OCI-LY3 (cell line): ENCODE measurements around the gene PDE4A.

Experiments
- H2AFZ ChIP-seq: fragments of 200-600, 300-600 bp; shearing (Covaris generic); 2 replicates; pipeline ENCODE4 v1.6.0; 2014; ENCODE audit warnings: antibody characterized with exemption, low read depth, low read length
- H3K27ac ChIP-seq: fragments of 200-600, 300-600 bp; sonication (generic); 2 replicates; pipeline ENCODE4 v1.5.1; 2014; ENCODE audit warnings: mild to moderate bottlenecking, low read length, moderate library complexity, mixed read lengths
- H3K27me3 ChIP-seq: fragments of 200-600, 300-600 bp; sonication (generic); 2 replicates; pipeline ENCODE4 v1.6.1; 2014; ENCODE audit warnings: low read depth, low read length, mixed read lengths
- H3K36me3 ChIP-seq: fragments of 200-600, 300-600 bp; sonication (generic); replicated peaks from 2 replicates; pipeline ENCODE3; 2014; ENCODE audit warnings: low read depth, low read length, mixed read lengths
- H3K4me1 ChIP-seq: fragments of 300-600, 200-600 bp; sonication (generic); 2 replicates; pipeline ENCODE4 v1.6.1; 2014; ENCODE audit warnings: low read length, mixed read lengths
- H3K4me2 ChIP-seq: fragments of 200-600, 300-600 bp; sonication (generic); 2 replicates; pipeline ENCODE4 v1.6.1; 2014; ENCODE audit warnings: low read length, mixed read lengths
- H3K4me3 ChIP-seq: fragments of 300-600, 200-600 bp; sonication (generic); 2 replicates; pipeline ENCODE4 v1.5.1; 2014; ENCODE audit warnings: antibody characterized with exemption, mild to moderate bottlenecking, low read length, moderate library complexity
- H3K79me2 ChIP-seq: fragments of 300-600, 200-600 bp; shearing (Covaris generic); 2 replicates; pipeline ENCODE4 v1.6.1; 2014; ENCODE audit warnings: mild to moderate bottlenecking, low read length, mixed read lengths
- H3K9ac ChIP-seq: fragments of 300-600, 200-600 bp; shearing (Covaris generic); 2 replicates; pipeline ENCODE4 v1.6.0; 2014; ENCODE audit warnings: mild to moderate bottlenecking, low read length, moderate library complexity
- H3K9me3 ChIP-seq: fragments of 200-600, 300-600 bp; shearing (Covaris generic); 2 replicates; pipeline ENCODE4 v1.6.1; 2014; ENCODE audit warnings: low read length, mixed read lengths; ENCODE audit not compliant: insufficient read depth
- H4K20me1 ChIP-seq: fragments of 200-600, 300-600 bp; sonication (generic); 2 replicates; pipeline ENCODE4 v1.6.1; 2016; ENCODE audit warnings: low read length, mixed read lengths; ENCODE audit not compliant: insufficient read depth
- EZH2phosphoT487 ChIP-seq: fragments of 200-600 bp; shearing (Covaris generic); IDR thresholded peaks from 2 replicates; pipeline ENCODE4 v1.6.1; 2018; ENCODE audit warnings: antibody characterized with exemption, mixed run types, low read depth
- TF ChIP-seq, protein P1 (sequence below): fragments of 200-600, 300-600 bp; sonication (generic); IDR thresholded peaks from 2 replicates; pipeline ENCODE4 v1.5.1; 2014; ENCODE audit warnings: antibody characterized with exemption, low read length, low read depth

The PDE4A gene

GRCh38 chr19:10412257-10412977 lies 7.9 kb upstream of the PDE4A start:
- no peaks in the 10 kb centered on the region for H4K20me1 ChIP-seq
- TF ChIP-seq, protein P1, sequence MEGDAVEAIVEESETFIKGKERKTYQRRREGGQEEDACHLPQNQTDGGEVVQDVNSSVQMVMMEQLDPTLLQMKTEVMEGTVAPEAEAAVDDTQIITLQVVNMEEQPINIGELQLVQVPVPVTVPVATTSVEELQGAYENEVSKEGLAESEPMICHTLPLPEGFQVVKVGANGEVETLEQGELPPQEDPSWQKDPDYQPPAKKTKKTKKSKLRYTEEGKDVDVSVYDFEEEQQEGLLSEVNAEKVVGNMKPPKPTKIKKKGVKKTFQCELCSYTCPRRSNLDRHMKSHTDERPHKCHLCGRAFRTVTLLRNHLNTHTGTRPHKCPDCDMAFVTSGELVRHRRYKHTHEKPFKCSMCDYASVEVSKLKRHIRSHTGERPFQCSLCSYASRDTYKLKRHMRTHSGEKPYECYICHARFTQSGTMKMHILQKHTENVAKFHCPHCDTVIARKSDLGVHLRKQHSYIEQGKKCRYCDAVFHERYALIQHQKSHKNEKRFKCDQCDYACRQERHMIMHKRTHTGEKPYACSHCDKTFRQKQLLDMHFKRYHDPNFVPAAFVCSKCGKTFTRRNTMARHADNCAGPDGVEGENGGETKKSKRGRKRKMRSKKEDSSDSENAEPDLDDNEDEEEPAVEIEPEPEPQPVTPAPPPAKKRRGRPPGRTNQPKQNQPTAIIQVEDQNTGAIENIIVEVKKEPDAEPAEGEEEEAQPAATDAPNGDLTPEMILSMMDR, result no peak
- no peak for TF ChIP-seq EZH2phosphoT487
- H3K9ac ChIP-seq, result peak overlapping the region; percentile 34; the same call in 1 of the 2 replicates
- H3K36me3 ChIP-seq, result no peaks in the 10 kb centered on the region
- H3K4me3 ChIP-seq, result peak overlapping the region; percentile 43
- H3K79me2 ChIP-seq, result no peaks in the 10 kb centered on the region
- peak overlapping the region; percentile 78 for H3K27ac ChIP-seq
- H2AFZ ChIP-seq, result no peak overlapping the region
- no peaks in the 10 kb centered on the region for H3K9me3 ChIP-seq
- H3K4me2 ChIP-seq, result peak overlapping the region; percentile 76
- H3K27me3 ChIP-seq, result peaks cover 5% of the 10 kb centered on the region
- H3K4me1 ChIP-seq, result peaks cover 64% of the 10 kb centered on the region

GRCh38 chr19:10416083-10416379 lies 4.3 kb upstream of the PDE4A start:
- H3K9ac ChIP-seq, result peak overlapping the region; percentile 50

GRCh38 chr19:10416380-10417257 lies 3.7 kb upstream of the PDE4A start:
- Histone ChIP-seq H3K27ac (peak overlapping the region; percentile 8; the same call in 1 of the 2 replicates), H3K4me2 (peak overlapping the region; percentile 59), H3K36me3 (no peaks in the 10 kb centered on the region), H3K9ac (peak overlapping the region; percentile 50), H3K27me3 (peaks cover 37% of the 10 kb centered on the region), H2AFZ (peak overlapping the region; percentile 63), H3K79me2 (no peaks in the 10 kb centered on the region), H3K9me3 (no peaks in the 10 kb centered on the region), H3K4me1 (peaks cover 42% of the 10 kb centered on the region), H3K4me3 (peak overlapping the region; percentile 73), H4K20me1 (no peaks in the 10 kb centered on the region)
- no peak for TF ChIP-seq EZH2phosphoT487
- TF ChIP-seq, protein P1, result peak; percentile 85

More at GRCh38 chr19:10416083-10416379, 4.3 kb upstream of the PDE4A start:
- TF ChIP-seq EZH2phosphoT487, result no peak
- H3K9me3 ChIP-seq, result no peaks in the 10 kb centered on the region
- H3K27ac ChIP-seq, result peak overlapping the region; percentile 8; the same call in 1 of the 2 replicates
- peak overlapping the region; percentile 73 for H3K4me3 ChIP-seq
- peak overlapping the region; percentile 63 for H2AFZ ChIP-seq
- H3K4me1 ChIP-seq, result peaks cover 45% of the 10 kb centered on the region
- H3K27me3 ChIP-seq, result peaks cover 31% of the 10 kb centered on the region
- H3K79me2 ChIP-seq, result no peaks in the 10 kb centered on the region
- no peaks in the 10 kb centered on the region for H3K36me3 ChIP-seq
- no peaks in the 10 kb centered on the region for H4K20me1 ChIP-seq
- H3K4me2 ChIP-seq, result peak overlapping the region; percentile 59

GRCh38 chr19:10417541-10418234 lies 2.6 kb upstream of the PDE4A start:
- no peak overlapping the region for H3K4me3 ChIP-seq
- H4K20me1 ChIP-seq, result no peaks in the 10 kb centered on the region
- H3K9me3 ChIP-seq, result no peaks in the 10 kb centered on the region
- no peak overlapping the region for H3K27ac ChIP-seq
- no peak overlapping the region for H3K4me2 ChIP-seq
- no peaks in the 10 kb centered on the region for H3K79me2 ChIP-seq
- no peak overlapping the region for H2AFZ ChIP-seq
- H3K36me3 ChIP-seq, result no peaks in the 10 kb centered on the region
- peaks cover 33% of the 10 kb centered on the region for H3K4me1 ChIP-seq
- H3K9ac ChIP-seq, result no peak overlapping the region
- TF ChIP-seq EZH2phosphoT487, result no peak
- TF ChIP-seq, protein P1, result no peak
- H3K27me3 ChIP-seq, result peaks cover 45% of the 10 kb centered on the region
